NCI-H345 treated with DMSO at 0.1 percent for 48 hours (cell line): ENCODE data around the gene CASKIN2.
"Not testable (repeated sequence)": the region's sequence is repeated elsewhere in the genome, so short reads cannot be mapped to it uniquely, and the experiment has no call there.

Source experiments
- DNase-seq: peaks from one replicate; lab custom pipeline; 2025; ENCODE audit not compliant: unreplicated experiment; lab: John Stamatoyannopoulos, UW

The CASKIN2 gene

DNA sequence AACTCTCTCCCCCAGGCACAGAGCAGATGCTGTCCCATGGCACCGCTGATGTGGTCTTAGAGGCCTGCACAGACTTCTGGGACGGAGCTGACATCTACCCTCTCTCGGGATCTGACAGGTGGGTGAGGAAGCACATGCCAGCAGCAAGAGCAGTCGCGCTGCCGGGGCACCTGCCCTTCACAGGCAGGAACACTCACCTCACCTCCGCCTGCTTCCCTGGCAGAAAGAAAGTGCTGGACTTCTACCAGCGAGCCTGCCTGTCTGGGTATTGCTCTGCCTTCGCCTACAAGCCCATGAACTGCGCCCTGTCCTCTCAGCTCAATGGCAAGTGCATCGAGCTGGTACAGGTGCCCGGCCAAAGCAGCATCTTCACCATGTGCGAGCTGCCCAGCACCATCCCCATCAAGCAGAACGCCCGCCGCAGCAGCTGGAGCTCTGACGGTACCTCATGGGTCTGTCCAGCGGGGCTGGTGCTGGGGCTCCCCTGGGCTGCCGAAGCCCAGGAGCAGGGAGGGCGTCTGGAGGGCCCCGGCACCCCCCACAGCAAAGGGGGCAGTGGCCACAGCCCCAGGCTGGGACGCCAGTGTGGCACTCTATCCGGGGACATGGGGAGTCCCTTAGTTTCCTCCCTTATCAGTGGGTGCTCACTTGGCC is 21.7 kb downstream of the CASKIN2 start:
- no peak for DNase-seq

DNA sequence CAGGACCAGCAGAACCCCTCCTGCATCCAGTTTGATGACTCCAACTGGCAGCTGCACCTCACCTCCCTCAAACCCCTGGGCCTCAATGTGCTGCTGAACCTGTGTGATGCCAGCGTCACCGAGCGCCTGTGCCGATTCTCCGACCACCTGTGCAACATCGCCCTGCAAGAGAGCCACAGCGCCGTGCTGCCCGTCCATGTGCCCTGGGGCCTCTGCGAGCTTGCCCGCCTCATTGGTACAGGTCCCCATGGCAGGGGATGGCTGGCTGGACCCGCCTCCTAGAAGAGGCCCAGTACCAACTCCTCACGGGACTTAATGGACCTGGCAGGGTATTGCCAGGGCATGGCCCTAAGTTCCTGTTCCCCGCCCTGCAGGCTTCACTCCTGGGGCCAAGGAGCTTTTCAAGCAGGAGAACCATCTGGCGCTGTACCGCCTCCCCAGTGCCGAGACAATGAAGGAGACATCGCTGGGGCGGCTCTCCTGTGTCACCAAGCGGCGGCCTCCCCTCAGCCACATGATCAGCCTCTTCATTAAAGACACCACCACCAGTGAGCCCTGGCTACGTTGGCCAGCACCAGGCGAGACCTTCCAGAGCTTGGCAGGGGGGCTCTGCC is 22.7 kb downstream of the CASKIN2 start:
- no peak for DNase-seq

DNA sequence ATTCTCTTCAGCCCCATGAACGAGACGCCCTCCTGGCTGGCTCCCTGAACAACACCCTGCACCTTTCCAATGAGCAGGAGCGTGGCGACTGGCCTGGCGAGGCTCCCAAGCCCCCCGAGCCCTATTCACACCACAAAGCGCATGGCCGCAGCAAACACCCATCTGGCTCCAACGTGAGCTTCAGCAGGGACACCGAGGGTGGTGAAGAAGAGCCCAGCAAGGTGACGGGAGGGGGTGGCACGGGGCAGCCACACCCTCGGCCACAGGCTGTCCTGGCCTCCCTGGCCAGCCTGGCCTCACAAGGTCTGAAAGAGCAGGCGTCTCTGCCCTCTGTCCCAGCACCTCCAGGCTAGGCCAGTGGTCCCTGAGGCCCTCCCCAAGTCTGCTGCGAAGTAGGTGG is 23.7 kb downstream of the CASKIN2 start:
- DNase-seq, result no peak

DNA sequence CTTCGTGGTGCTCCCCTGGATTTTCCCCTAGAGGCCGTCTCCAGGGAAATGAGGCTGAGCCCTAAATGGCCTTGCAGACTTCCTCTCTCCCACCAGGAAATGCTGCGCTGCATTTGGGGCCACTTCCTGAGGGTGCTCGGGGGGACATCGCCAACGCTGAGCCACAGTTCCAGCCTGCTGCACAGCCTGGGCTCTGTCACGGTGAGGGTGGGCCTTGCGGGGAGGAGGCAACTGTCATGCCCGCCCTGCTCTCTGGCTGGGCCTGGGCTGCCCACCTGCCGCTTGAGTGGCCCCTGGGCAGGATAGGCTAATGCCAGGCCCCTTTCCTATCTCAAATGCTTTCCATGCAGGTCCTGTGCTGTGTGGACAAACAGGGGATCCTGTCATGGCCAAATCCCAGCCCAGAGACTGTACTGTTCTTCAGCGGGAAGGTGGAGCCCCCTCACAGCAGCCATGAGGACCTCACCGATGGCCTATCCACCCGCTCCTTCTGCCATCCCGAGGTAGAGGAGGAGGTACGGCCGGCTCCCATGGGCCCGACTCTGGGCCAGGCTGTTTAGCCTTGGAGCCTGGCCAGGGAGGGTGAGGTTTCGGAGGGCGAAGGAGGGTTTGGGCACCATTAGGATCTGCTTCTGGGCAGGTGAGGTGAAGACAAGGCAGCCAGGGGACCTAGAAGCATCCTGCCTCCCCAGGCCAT is 24.2 kb downstream of the CASKIN2 start:
- DNase-seq, result no peak

DNA sequence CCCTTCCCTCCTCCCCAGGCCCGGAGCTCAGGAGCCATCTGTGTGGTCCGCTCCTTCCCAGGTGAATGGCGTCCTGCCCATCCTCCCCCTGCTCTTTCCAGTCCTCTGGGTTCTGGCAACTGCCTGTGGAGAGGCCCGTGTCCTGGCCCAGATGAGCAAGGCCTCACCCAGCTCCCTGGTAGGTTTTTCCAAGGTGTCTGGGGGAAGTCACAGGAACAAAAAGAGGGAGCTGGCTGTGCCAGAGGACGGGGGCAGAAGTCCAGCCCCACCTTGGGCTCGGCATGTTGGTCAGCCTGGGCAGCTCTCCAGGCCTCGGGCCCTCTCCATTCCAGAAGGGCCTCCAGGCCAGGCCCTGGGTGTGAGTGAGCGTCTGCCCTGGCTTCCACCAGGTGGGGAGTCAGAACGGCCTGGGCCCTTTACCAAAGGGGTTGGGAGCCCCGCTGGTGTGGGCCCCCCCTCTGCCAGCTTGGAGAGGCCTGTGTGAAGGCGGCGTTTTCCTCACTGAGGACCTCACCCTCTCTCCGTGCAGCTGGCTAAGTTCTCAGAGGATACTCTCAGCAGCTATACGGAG is 25.1 kb downstream of the CASKIN2 start:
- DNase-seq, result no peak

DNA sequence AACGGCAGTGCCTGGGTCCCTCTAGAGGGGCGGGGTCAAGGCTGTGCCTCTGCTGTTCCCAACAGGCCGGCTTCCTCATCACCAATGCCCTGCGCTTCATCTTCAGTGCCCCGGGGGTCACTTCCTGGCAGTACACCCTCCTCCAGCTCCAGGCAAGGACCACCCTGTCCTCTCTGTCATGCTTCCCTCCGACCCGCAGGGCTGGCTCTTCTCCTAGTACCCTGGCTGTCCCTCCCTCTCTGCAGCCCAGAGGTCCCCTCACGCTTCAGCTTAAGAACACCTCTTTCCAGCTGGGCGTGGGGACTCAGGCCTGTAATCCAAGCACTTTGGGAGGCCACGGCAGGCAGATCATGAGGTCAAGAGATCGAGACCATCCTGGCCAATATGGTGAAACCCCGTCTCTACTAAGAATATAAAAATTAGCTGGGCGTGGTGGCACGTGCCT is 25.8 kb downstream of the CASKIN2 start:
- no peak for DNase-seq

DNA sequence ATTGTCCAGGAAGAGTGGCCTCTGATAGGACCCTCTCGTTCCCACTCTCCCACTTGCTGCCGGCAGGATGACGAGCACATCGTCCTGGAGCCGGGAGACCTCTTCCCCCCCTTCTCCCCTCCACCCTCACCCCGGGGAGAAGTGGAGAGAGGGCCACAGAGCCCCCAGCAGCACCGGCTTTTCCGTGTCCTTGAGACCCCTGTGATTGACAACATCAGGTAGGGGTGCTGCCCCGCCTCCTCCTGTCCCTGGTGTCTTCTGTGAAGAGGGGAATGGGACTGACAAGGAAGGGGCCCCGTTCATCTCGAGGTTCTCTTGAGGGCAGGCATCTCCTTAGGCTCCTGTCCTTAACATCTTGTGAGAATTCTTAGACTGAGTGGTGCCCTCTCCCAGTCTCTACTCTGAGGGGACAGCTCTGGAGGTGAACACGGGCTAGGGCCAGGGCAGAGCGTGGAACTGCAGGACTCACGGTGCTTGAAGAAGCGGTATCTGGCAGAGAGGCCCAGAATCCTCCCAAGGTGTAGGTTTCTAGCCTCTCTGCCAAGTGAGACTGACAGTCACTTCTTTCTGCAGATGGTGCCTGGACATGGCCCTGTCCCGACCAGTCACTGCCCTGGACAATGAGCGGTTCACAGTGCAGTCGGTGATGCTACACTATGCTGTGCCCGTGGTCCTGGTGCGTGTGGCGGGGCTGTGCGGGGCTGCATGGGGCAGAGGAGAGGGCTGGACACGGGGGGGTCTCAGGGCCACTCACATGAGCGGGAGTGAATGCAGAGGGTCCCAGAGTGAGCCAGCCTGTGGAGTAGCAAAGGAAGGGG is 26.4 kb downstream of the CASKIN2 start:
- no peak for DNase-seq

DNA sequence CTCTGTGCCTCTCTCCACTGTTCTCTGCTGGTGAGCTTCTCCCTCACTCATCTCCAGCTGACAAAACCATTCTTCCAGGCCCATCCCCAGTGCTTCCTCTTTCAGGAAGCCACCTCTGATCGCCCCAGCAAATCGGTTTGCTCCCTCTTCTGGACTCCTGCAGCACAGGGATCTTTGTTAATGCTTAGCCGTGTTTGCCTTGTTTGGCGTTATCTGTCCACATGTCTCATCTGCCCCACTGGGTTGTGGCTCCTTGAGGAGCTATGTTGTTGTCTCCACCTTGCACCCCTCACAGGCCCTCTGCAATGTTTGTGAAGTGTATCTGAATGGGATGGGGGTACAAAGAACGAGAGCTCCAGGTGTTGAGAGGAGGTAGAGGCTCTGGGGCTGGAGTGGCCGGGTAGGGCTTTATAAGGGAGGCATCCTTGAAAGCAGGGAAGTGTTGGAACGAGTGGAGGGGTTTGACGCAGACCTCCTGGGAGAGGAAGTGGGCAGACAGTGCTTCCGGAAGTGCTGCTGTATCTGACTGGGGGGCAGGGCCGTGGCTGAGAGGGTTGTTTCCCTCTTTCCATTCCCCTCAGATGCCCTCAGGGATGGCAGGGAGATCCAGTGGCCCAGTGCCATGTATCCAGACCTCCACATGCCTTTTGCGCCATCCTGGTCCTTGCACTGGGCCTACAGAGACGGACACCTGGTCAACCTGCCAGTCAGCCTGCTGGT is 27.8 kb downstream of the CASKIN2 start:
- no peak for DNase-seq

DNA sequence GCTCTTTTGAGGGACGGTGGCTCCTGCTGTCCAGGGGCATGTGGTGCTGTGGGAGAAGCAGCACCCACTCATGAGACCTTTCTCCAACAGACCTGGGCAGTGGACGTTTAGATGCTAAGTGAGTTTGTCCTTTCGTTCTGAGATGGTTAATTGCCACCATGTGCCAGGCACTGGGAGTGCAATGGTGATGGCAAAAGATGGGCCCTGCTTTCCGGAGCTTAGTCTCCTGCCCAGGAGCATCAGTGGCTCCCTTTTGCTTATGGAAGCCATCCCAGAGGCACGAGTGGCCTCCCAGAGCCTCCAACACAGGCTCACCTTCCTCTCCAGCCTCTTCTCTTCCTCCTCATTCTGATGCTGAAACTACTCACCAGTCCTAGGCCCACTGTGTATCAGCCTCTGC is 28.4 kb downstream of the CASKIN2 start:
- no peak for DNase-seq

DNA sequence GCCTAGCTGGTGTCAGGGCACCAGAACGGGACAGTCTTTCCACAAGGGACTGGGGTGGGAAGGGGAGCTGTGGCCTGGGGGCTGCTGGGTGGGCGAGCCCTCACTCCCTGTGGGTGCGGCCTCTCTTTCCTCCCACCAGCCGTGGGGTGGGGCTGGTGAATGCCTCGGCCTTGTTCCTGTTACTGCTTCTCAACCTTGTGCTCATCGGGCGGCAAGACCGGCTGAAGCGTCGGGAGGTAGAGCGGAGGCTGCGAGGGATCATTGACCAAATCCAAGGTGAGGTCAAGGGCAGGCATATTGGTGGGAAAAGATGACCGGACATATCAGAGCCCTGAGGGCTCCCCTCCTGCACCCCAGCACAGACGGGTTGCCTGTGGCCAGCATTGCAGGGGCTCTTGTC is 29.2 kb downstream of the CASKIN2 start:
- no peak for DNase-seq

DNA sequence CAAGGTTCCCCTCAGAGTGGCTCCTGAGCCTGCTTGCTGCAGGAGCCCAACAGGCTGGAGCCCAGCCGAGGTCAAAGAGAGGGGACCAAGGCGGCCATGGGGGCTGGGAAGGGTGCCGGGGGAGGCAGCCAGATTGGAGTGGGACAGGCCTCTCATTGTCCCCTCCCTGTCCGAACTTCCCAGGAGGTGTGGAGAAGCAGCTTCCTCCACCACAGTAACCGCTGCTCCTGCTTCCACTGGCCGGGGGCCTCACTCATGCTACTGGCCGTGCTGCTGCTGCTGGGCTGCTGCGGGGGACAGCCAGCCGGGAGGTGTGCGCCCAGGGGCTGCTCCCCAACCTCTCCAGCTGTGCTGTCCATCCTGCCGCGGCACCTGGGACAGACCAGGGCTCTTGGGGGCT is 29.6 kb downstream of the CASKIN2 start:
- DNase-seq, result no peak

DNA sequence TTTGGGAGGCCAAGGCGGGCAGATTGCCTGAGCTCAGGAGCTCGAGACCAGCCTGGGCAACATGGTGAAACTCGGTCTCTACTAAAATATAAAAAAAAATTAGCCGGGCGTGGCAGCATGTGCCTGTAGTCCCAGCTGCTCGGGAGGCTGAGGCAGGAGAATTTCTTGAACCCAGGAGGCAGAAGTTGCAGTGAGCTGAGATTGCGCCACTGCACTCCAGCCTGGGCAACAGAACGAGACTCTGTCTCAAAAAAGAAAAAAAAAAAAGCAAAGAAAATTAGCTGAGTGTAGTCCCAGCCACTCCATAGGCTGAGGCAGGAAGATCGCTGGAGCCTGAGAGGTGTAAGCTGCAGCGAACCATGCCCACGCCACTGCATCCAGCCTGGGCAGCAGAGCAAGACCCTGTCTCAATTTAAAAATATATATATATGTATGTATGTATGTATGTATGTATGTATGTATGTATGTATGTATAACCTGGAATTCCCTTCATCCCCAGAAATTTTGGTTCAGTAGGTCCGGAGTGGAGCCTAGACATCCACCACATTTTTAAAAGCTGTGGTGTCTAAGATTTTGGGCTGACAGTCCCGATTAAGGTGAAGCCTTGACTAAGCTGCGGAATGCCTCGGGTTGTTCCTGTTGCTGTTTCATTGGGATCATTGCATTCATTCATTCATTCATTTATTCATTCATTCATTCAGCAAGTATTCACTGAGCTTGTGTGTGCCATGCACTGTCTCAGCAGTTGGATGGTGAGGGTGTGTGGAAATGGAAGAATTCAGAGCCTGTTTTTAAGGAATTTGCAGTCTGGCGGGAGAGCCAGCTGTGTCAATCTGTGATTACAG is 33.0 kb downstream of the CASKIN2 start:
- DNase-seq, result no peak

DNA sequence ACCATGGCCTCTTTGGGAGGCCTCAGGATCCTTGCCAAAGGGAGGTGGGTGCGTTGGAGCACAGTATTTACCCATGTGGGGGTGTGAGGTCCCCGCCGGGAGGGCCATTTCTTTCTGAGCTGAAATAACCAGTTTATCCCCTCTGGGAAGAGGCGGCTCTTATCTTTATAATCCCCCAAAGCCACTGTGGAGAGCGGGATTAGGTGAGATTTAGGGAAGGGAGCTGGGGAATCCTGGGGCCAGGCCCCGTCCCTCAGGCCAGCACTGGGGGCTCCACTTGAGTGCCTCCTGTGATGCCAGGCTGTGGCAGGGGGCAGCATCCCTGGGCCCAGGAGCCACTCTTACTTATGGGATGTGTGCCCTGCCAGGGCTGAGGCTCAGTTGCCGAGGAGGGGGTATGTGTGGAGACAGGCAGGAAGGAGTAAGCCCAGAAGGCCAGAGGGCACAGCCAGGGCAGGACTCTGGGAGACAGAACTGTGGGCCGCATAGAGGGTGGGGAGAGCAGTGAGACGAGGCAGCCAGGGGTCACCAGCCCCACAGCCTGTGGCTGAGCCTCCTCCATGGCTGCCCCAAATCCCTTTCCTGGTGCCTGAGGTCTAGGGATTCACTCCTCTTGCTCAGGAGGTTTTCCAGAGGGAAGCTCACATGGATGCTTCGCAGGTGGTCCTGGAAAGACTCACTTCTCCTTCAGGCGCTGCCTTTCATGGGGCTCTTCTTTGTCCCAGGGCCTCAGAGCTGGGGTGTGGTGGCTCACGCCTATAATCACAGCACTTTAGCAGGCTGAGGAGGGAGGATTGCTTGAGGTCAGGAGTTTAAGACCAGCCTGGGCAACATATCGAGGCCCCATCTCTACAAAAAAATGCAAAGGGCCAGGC is 33.9 kb downstream of the CASKIN2 start:
- no peak for DNase-seq

DNA sequence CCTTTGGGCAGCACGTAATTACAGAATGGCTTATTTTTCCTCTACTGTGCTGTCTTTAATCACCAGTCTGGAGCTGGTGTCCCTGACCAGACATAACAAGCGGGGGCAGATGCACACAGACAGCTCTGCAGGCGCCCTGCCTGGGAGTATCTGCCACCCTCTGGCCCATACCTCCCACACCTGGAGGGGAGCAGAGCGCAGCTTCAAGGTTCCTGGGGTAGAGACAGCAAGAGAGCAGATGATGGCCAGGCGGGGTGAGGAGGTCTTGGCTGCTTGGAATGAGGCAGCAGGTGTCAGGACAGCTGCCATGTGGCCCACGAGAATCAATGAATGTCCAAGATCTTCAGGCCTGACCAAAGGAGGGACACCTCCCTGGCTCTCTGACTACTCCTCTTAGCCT is 35.1 kb downstream of the CASKIN2 start:
- no peak for DNase-seq

DNA sequence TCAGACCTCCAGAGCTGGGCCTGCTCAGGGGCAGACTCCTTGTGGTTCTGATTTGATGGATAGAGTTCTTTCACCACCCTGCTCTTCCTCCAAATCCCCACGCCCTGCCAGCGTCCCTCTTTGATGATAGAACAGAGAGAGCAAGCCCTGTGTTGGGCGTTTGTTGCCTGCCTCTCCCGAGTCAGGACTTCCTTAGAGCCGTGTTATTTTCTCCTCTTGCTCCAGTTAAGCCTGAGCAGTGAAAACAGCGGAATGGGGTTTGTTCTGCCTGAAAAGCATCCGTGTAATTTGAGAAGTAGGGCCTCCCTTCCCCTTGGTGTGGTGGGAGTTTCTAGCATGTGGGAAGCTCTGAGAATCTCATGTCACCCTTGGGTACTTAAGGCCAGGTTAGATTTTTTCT is 36.8 kb downstream of the CASKIN2 start:
- no peak for DNase-seq

DNA sequence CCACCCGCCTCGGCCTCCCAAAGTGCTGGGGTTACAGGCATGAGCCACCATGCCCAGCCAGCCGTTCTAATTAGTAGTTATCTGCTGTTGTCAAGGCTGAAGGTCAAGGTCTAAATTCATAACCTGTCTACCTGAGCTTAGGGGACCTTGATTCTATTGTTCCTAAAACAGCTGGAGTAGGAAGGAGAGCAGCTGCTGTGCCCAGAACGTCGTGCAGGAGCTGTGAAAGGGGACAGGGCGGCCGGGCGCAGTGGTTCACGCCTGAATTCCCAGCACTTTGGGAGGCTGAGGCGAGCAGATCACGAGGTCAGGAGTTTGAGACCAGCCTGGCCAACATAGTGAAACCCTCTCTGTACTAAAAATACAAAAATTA is 37.9 kb downstream of the CASKIN2 start:
- DNase-seq, result not testable (repeated sequence)

DNA sequence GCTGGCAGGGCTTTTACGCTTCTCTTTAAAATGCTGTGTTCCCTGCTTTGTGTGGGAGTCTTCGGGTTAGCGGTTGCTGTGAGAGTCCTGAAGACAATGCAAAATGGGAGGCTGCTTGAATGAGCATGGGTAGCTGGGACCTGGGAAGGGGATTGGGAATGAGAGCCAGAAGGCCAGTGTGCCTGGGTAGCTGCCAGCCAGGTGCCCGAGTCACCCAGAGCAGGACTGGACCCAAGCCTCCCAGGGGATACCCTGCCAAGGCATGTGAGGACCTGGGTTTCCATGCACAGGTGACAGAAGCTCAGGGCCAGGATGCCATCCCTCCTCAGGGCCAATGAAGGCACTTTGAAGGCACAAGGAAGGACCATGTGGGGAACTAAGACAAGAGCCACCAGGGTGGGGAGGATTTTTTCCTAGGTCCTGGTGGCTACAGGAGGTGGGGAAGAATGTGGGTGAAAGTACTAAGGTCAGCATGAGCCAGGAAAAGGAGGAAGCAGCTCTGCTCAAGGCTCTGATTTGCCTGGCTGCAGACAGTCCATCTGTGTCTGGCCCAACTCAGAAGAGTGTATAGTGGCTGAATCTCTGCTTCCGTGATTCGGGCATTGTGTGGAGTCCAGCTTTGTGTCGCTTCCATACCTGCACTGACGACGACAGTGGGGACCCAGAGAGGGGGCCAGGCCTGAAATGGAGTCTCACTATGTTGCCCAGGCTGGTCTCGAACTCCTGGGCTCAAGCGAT is 38.4 kb downstream of the CASKIN2 start:
- no peak for DNase-seq

DNA sequence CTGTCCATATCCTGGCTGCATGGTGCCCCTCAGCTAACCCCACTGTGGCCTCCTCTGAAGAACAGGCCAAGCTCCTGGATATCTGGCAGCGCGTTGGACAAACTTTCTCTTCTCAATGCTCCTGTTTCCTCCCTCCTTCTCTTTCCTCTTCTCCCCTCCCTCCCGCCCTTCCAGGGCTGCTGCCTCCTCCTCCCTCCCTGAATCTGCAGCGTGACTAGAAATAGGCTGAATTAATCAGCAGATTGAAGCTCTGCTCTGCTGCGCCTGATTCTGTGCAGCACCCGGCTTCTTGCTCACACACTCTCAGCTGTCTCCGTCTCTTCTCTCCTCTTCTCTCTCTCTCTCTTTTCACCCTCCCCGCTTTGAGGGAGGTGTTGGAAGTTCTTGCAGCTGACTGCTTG is 39.1 kb downstream of the CASKIN2 start:
- DNase-seq, result no peak
